ENCODE data around the gene RASGRF2. TPM values are rescaled to one million over a fixed set of nuclear protein-coding genes. Genes with fewer than 3 reads are reported as not detected.

RASGRF2 gene
- total RNA-seq, 1 donor from 2014 or later, result 0.92 TPM

DNA sequence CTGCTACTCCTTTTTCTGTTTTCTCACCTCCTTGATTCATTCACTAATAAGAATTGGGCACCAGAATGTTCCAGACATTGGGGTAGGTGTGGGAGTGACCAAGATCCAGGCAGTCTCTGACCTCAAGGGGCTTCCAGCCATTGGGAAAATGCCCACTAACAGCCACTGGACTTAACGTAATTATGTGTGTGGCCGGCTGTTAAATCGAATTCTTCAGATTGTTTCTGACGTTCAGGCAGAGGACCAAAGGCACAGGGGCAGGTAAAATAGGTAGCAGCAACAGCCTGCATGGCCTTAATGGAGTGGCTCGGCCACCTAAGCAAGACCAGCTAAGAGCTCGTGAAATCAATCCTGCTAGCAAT lies 224.6 kb downstream of the RASGRF2 start:
- Mint-ChIP-seq H3K27me3 (ENCODE audit: low read depth) (no peaks in the 10 kb centered on the region), H3K36me3 (ENCODE audit: low read depth) (no peaks in the 10 kb centered on the region), H3K27ac (ENCODE audit: unreplicated experiment) (no peak overlapping the region), H3K4me1 (ENCODE audit: low read depth) (no peaks in the 10 kb centered on the region), H3K9me3 (ENCODE audit: low read depth) (no peaks in the 10 kb centered on the region), H3K4me3 (ENCODE audit: unreplicated experiment) (no peak overlapping the region)
- no peak for DNase-seq (ENCODE audit: low spot score)
- TF ChIP-seq, protein P1, sequence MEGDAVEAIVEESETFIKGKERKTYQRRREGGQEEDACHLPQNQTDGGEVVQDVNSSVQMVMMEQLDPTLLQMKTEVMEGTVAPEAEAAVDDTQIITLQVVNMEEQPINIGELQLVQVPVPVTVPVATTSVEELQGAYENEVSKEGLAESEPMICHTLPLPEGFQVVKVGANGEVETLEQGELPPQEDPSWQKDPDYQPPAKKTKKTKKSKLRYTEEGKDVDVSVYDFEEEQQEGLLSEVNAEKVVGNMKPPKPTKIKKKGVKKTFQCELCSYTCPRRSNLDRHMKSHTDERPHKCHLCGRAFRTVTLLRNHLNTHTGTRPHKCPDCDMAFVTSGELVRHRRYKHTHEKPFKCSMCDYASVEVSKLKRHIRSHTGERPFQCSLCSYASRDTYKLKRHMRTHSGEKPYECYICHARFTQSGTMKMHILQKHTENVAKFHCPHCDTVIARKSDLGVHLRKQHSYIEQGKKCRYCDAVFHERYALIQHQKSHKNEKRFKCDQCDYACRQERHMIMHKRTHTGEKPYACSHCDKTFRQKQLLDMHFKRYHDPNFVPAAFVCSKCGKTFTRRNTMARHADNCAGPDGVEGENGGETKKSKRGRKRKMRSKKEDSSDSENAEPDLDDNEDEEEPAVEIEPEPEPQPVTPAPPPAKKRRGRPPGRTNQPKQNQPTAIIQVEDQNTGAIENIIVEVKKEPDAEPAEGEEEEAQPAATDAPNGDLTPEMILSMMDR (IDR thresholded peaks at IDR 0.05), result no peak

DNA sequence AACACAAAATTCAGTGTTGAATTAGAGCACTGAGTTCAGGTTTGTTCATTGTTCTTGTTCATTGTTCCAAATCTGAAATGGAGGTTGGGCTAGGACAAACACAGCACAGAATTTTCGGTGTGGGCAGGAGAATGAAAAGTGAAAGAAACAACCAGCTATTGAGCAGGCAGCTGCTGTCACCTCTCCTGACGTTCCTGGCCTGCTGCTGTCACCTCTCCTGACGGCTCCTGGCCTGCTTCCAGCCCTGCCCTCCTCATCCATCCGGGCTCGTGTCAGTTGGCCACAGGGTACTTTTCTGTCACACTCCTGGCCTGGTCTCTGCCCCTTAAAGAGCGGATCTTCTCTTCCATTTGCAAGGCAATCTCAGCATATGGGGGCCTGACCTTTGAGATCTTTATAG lies 227.7 kb downstream of the RASGRF2 start:
- Mint-ChIP-seq H3K27ac (ENCODE audit: unreplicated experiment) (no peak overlapping the region), H3K4me3 (ENCODE audit: unreplicated experiment) (no peak overlapping the region), H3K4me1 (ENCODE audit: low read depth) (no peaks in the 10 kb centered on the region), H3K36me3 (ENCODE audit: low read depth) (no peaks in the 10 kb centered on the region), H3K27me3 (ENCODE audit: low read depth) (peaks cover 17% of the 10 kb centered on the region), H3K9me3 (ENCODE audit: low read depth) (no peaks in the 10 kb centered on the region)
- DNase-seq (ENCODE audit: low spot score), result no peak
- TF ChIP-seq, protein P1 (IDR thresholded peaks at IDR 0.05), result no peak

DNA sequence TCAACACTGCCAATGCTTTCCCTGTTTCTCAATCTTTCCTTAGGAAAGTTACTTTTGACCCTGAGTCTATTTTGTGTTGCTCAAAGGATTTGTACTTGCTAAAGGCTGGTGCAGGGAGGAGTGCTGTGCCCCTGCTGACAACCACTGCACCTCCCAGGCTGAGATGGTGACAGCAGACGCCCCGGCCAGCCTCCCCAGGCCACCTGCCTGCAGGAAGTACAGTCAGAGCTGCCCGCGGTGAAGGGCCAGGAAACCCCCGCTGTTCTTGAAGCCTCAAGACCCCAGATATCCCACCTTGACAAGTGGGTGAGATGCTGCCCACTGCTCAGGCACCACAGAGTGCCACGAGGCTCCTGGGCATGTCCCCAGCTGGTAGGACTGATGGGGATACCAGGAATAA lies 228.8 kb downstream of the RASGRF2 start:
- TF ChIP-seq, protein P1 (IDR thresholded peaks at IDR 0.05), result no peak
- no peak overlapping the region for H3K4me3 Mint-ChIP-seq (ENCODE audit: unreplicated experiment)
- no peak overlapping the region for H3K27ac Mint-ChIP-seq (ENCODE audit: unreplicated experiment)
- H3K36me3 Mint-ChIP-seq (ENCODE audit: low read depth), result no peaks in the 10 kb centered on the region
- peaks cover 19% of the 10 kb centered on the region for H3K27me3 Mint-ChIP-seq (ENCODE audit: low read depth)
- DNase-seq (ENCODE audit: low spot score), result no peak
- H3K9me3 Mint-ChIP-seq (ENCODE audit: low read depth), result no peaks in the 10 kb centered on the region
- no peaks in the 10 kb centered on the region for H3K4me1 Mint-ChIP-seq (ENCODE audit: low read depth)

DNA sequence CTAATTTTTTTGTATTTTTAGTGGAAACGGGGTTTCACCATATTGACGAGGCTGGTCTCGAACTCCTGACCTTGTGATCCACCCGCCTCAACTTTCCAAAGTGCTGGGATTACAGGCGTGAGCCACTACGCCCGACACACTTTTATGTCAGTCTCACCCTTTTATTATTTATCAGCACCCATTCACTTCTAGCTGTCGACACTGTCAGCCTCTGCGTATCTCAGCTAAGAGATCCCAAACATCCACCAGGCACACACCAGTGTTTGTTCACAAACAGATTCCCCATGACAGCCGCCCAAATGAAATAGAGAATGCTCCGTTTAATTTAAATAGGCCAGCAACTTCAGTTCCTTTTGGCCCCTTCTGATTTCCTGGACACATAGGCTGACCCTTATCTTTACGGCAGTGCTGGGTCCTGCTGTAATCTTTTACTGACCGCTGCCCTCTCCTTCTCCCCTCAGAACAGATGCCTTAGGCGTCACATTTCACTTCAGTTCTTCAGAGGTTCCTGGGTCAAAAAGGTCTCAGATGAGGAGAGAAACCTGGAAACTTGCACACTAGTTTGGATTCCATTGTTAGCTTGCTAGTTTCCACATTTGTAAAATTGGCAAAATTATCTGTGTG lies 229.8 kb downstream of the RASGRF2 start:
- Mint-ChIP-seq H3K4me1 (ENCODE audit: low read depth) (peaks cover 6% of the 10 kb centered on the region), H3K27me3 (ENCODE audit: low read depth) (peaks cover 19% of the 10 kb centered on the region), H3K4me3 (ENCODE audit: unreplicated experiment) (no peak overlapping the region), H3K27ac (ENCODE audit: unreplicated experiment) (no peak overlapping the region), H3K36me3 (ENCODE audit: low read depth) (no peaks in the 10 kb centered on the region), H3K9me3 (ENCODE audit: low read depth) (no peaks in the 10 kb centered on the region)
- TF ChIP-seq, protein P1 (IDR thresholded peaks at IDR 0.05), result no peak
- no peak for DNase-seq (ENCODE audit: low spot score)

DNA sequence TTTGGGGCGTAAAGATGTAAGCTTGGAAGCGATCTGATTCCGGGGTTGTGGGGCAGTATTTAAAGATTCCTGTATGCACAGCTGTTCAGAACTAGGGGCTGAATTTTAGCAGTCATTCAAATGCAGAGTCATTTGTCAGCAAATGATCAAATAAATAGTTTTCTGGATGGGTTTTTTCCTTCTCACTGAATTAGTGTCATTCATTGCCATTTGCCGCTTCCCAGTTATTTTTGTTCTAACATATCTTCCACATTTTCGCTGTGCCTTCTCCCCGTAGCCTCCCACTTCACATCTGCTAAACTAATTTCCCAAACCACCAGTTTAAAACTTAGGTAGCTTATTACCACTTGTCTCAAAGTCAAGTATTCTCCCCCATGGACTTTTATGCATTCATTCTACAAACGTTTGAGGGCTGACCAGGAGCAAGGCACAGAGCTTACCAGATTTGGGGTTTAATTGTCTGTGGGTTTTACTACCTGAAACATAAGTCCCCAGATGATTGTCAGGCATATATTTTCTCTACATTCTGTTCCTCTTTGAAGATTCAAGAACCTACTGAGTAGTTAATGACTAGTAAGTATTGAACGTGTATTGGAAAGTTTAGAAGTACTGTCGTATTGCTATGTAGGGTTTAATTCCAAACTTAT lies 231.7 kb downstream of the RASGRF2 start:
- H3K9me3 Mint-ChIP-seq (ENCODE audit: low read depth), result no peaks in the 10 kb centered on the region
- no peak for DNase-seq (ENCODE audit: low spot score)

More for the DNA sequence above, 231.7 kb downstream of the RASGRF2 start:
- H3K4me1 Mint-ChIP-seq (ENCODE audit: low read depth), result peaks cover 9% of the 10 kb centered on the region
- no peaks in the 10 kb centered on the region for H3K36me3 Mint-ChIP-seq (ENCODE audit: low read depth)
- TF ChIP-seq, protein P1 (IDR thresholded peaks at IDR 0.05), result no peak
- H3K27me3 Mint-ChIP-seq (ENCODE audit: low read depth), result peaks cover 19% of the 10 kb centered on the region
- H3K4me3 Mint-ChIP-seq (ENCODE audit: unreplicated experiment), result no peak overlapping the region
- H3K27ac Mint-ChIP-seq (ENCODE audit: unreplicated experiment), result no peak overlapping the region
